Measurements from ENCODE around the gene EPM2A.

DNA sequence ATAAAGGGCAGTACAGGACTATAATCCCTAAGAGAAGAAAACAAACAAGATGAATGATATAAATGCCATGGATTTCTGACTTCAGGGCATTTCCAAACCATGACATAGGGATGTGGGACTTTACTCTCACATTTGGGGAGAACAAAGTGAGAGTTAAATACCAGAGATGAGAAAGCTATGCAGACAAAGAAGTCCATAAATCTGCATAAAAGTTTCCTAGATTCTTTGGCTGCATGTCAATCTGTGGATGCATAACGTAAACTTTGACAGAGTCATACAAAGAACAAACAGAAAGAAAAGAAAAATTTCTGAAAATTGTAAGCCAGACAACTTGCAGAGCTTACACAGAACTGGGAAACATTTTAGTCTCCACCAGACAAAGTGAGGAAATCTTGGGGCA, 11.7 kb downstream of the EPM2A start:
- TF ChIP-seq, protein P1, sequence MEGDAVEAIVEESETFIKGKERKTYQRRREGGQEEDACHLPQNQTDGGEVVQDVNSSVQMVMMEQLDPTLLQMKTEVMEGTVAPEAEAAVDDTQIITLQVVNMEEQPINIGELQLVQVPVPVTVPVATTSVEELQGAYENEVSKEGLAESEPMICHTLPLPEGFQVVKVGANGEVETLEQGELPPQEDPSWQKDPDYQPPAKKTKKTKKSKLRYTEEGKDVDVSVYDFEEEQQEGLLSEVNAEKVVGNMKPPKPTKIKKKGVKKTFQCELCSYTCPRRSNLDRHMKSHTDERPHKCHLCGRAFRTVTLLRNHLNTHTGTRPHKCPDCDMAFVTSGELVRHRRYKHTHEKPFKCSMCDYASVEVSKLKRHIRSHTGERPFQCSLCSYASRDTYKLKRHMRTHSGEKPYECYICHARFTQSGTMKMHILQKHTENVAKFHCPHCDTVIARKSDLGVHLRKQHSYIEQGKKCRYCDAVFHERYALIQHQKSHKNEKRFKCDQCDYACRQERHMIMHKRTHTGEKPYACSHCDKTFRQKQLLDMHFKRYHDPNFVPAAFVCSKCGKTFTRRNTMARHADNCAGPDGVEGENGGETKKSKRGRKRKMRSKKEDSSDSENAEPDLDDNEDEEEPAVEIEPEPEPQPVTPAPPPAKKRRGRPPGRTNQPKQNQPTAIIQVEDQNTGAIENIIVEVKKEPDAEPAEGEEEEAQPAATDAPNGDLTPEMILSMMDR (optimal IDR thresholded peaks at IDR 0.05 in 1 of 3, IDR thresholded peaks at IDR 0.05 in 1 of 3, conservative IDR thresholded peaks at IDR 0.05 in 1 of 3; ENCODE audit: extremely low read depth in 1 of 3, insufficient read depth in 2 of 3, low read length in 3 of 3), result no peak
- TF ChIP-seq EZH2 (IDR thresholded peaks at IDR 0.05; ENCODE audit: low read length), result no peak

Data from keratinocyte (primary cell).